Measurements from ENCODE around the gene EPOP.

DNA sequence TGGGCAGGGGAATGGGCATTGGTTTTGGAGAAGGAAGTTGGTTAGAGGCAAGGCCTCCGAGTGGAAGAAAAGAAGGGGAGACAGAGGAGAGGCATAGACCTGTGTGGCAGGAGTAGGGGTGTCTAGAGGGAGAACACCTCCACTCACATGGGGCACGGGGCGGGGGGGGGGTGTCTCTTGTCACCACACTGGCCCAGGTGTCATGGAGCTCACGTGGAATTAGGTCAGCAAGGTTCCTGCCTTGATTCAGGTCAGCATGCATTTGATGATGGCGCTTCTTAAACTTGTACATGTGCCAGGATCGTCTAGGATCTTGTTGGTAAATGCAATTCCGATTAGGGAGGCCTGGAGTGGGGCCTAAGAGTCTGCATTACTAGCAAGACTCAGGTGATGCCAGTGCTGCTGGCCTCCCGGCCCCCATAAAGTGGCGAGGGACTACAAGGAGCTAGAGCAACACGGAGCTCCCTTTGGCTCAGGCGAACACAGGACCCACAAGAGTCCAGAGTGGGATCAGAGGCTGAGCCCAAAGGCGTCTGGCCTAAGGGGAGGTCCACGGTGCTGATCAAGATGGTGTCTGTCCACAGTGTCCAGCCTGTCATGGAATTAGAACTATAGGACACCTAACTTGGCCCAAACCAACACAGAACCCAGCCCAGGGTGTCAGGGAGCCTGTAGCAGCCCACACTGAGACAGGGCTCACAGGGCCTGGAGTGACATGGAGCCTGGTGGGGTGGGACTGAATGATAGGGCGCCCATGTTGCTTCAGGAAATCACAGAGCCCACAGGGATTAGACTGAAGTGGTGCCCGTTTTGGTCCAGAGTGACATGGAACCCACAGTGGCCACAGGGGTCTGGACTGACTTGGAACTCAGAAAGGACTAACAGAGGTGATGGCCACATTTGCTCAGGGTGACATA, 16.7 kb downstream of the EPOP start:
- TF ChIP-seq, protein P1, sequence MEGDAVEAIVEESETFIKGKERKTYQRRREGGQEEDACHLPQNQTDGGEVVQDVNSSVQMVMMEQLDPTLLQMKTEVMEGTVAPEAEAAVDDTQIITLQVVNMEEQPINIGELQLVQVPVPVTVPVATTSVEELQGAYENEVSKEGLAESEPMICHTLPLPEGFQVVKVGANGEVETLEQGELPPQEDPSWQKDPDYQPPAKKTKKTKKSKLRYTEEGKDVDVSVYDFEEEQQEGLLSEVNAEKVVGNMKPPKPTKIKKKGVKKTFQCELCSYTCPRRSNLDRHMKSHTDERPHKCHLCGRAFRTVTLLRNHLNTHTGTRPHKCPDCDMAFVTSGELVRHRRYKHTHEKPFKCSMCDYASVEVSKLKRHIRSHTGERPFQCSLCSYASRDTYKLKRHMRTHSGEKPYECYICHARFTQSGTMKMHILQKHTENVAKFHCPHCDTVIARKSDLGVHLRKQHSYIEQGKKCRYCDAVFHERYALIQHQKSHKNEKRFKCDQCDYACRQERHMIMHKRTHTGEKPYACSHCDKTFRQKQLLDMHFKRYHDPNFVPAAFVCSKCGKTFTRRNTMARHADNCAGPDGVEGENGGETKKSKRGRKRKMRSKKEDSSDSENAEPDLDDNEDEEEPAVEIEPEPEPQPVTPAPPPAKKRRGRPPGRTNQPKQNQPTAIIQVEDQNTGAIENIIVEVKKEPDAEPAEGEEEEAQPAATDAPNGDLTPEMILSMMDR (IDR thresholded peaks at IDR 0.05; ENCODE audit: low read depth, low read length, poor library complexity, severe bottlenecking): no peak
- no peak for TF ChIP-seq EZH2phosphoT487 (IDR thresholded peaks at IDR 0.05; ENCODE audit: borderline replicate concordance, low read length)
